GM18498 (cell line): Measurements from ENCODE around the gene PLCH1.

Source experiments
- ATAC-seq: cut with Tn5 transposase; IDR thresholded peaks from one replicate; pipeline ENCODE4 v1.9.1; 2021; ENCODE audit warnings: mild to moderate bottlenecking, moderate library complexity; ENCODE audit not compliant: unreplicated experiment

Gene PLCH1

GRCh38 chr3:155744626-155745324 lies at the start of gene PLCH1:
TSS of gene PLCH1 (minus strand) at chr3:155745071. CDS start at chr3:155704224, 40,847 bp downstream.
- peak; percentile 58 for ATAC-seq

- no peak for ATAC-seq
Measured at GRCh38 chr3:155792532-155792931, 47.7 kb upstream of the PLCH1 start.

GRCh38 chr3:155791190-155791589 lies 46.3 kb upstream of the PLCH1 start:
- ATAC-seq, result no peak

DNA sequence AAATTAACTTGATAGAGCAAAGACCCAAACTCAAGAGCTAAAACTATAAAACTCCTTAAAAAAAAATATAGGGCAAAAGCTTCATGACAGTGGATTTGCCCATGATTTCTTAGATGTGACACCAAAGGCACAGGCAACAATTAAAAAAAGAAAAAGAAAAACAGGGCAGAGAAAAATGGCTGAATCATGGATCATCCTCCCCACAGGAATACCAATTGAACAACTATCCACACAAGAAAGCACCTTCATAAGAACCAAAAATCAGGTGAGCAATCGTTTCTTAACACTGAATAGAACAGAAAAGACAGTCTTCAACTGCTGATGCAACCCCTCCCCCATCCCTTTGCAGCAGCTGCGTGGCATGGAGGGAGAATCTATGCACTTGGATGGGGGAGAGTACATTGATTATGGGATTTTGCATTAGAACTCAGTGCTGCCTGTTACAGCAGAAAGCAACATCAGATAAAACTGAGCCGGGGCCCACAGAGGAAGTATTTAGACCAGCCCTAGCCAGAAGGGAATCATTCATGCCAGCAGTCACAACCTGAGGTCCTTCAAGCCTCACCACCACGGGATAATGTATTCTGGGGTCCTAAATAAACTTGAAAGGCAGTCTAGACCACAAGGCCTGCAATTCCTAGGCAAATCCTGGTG lies 45.5 kb upstream of the PLCH1 start:
- no peak for ATAC-seq

DNA sequence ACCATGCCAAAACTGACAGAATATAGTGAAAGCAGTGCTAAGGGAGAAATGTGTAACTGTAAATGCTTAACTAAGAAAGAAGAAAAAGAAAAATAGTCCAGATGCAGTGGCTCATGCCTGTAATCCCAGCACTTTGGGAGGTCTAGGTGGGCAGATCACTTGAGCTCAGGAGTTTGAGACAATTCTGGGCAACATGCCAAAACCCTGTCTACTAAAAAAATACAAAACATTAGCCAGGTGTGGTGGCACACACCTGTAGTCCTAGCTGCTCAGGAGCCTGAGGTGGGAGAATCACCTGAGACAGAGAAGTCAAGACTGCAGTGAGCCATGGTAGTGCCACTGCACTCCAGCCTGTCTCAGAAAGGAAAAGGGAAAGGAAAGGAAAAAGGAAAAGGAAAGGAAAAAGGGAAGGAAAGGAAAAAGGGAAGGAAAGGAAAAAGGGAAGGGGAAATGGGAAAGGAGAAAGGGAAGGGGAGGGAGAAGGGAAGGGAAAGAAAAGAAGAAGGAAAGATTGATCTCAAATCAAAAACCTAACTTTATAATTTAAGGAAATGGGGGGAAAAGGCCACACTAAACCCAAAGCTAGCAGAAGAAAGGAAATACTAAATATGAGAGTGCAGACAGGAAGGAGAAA lies 40.9 kb upstream of the PLCH1 start:
- ATAC-seq, result no peak

DNA sequence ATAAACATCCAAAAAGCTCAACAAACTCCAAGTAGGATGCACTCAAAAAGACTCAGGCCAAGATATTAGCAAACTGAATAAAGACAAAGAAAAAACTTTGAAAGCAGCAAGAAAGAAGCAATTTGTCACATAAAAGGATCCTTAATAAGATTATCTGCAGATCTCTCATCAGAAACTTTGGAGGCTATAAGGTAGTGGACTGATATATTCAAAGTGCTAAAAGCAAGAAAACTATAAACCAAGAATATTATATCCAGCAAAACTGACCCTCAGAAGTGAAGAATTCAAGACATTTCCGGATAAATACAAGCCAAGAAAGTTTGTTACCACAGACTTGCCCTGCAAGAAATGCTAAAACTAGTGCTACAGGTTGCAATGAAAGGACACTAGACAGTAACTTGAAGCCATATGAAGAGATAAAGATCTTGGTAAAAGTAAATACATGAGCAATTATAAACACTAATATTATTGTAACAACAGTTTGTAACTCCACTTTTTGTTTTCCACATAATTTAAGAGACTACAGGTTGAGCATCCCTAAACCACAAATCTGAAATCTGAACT lies 37.6 kb upstream of the PLCH1 start:
- ATAC-seq, result no peak

GRCh38 chr3:155780291-155780690 lies 35.4 kb upstream of the PLCH1 start:
- ATAC-seq, result no peak

- ATAC-seq, result no peak
Measured at GRCh38 chr3:155778462-155778861, 33.6 kb upstream of the PLCH1 start.

DNA sequence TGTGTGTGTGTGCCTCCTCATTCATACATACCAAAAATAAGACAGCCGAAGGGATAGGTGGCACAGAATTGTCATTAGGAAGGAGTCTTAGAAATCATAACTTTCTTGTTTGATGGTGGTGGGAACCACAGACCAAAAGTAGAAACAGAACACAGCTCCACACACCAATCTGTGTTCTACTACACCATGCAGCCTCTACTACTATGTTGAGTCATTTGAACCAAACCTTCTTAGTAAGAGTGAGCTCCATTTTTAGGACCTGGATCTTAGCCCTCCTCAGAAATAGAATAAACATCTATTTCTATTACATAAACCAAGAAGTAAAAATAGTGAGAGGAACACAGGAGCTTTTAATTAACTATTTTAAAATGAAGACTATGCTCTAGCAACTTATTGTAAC lies 27.9 kb upstream of the PLCH1 start:
- no peak for ATAC-seq

GRCh38 chr3:155771126-155771525 lies 26.3 kb upstream of the PLCH1 start:
- no peak for ATAC-seq

DNA sequence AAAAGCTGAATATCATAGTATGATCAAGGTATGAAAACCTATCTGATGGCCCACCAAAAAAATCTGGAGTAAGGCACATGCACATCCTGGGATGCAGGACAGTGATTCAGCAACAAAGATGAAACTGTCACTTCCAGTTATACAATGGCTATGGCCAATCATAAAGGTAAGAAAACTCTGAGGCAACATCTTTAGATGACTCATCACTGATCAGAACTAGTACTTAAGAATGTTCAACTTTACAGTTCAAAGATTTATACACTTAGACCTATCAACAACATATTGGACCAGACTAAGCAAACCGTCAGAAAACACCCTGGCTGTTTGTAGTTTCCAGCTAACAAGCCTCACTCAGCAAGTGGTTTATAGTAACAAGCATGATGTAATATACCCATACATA lies 21.3 kb upstream of the PLCH1 start:
- no peak for ATAC-seq

DNA sequence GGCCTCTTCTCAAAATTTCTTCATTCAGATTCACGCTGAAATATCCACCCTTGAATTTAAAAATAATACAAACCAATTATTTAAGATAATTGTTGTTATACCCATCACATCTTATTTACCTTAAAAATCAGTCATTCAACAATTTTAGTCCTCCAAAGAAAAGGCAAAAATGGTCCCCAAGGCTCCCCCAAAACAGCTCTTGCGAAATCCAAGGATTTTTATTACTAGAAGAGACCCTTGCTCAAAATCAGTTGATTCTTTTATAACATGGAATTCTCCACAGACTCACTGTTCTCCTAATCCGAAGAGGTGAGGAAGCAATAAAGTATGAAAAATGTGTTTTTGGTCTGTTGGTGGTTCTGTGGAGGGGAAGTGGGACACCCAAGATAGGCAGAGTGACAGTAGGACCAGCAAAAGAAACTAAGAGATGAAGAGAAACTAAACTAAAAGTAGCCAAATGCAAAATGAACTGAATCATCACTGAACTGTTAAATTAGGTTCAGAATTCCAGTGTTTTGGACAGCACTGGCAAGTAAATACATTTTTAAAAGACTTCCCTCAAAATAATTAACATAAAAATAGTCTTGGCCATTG lies 19.1 kb upstream of the PLCH1 start:
- ATAC-seq, result no peak

- ATAC-seq, result no peak
Measured at GRCh38 chr3:155760653-155761052, 15.8 kb upstream of the PLCH1 start.

- ATAC-seq, result no peak
Measured at GRCh38 chr3:155757577-155757976, 12.7 kb upstream of the PLCH1 start.

DNA sequence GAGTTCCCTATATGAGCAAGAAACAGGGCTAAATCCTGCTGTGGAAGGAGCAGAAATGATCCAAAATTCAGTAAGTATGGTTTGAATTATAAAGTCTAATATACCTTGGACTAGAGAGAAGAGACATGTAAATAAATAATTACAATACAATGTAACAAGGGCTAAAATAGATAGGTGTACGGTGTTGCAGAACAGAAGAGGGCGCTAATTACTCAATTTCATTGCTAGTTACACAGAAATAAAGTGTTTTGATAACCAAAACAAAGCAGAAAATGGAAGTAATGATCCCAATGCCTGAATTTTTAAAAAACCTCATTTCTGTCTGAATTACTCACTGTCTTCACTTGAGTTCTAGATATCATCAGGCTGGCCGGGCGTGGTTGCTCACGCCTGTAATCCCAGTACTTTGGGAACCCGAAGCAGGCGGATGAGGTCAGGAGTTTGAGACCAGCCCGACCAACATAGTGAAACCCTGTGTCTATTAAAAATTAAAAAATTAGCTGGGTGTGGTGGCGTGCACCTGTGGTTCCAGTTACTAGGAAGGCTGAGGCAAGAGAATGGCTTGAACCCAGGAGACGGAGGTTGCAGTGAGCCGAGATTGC lies 8.3 kb upstream of the PLCH1 start:
- no peak for ATAC-seq

DNA sequence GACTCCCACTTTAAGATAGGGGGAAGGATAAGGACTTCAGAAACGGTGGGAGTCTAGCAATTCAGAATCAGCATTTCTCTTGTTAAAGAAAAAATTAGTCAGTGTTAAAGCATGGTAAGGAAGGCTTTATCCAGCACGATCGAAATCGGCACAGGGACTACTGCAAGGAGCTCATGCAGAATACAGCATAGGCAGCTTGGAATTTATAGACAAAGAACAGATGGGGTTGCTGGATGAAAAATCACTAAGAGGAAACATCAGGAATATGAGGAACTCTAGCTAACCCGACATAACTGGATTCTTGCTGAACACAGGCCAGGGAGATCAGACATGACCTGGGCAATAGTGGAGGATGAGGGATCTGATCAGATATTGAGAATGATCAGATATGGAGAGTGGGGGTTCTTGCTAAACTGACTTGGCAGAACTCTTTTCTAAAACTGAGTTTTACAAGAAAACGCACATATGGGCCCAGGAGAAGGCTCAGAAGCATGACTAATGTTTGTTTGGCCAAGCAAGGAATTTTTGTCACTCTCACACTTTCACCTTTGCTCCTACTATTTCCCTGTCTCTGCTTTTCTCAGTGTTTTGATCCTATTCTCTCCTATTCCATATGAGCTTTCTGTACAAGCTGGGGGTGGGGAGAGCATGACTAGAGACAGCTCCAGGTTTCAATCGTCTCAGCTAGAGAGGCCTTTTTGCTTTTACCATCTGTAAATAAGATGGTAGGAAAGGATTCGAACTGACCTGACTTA lies 3.9 kb upstream of the PLCH1 start:
- no peak for ATAC-seq

- no peak for ATAC-seq
Measured at GRCh38 chr3:155747946-155748290, 3.0 kb upstream of the PLCH1 start.

DNA sequence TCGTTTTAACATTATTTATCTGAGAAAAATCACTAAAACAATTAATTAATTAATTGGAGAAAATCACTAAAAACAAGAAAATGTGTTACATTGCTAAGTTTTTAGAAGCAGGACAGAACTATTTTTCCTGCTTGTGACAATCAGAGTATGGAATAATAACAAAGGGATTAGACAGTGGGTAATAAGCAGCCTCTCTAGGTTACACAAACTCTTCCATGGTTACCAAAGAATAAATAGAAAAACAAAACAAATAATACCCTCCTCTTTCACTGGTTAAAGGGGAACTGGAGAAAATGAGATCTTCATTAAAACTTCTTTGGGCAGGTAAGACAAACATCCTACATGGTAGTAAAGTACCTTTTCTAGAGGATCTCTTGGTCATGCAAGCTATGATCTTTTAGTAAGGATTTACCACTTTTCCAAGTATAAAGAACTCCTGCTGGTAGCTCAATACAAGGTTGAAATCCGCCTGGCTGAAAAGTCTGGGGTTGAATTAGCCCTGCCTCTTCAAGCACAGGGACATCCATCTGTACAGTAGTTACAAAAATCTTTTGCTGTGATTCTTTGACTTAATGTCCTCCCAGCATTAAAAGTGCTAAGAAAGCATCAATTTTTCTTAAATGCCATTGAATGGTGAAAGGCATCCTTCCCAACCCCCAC lies 2.5 kb upstream of the PLCH1 start:
- ATAC-seq, result no peak

GRCh38 chr3:155746703-155747102 lies 1.8 kb upstream of the PLCH1 start:
- ATAC-seq, result no peak
